ENCODE data around the gene GUSB. TPM values are rescaled to one million over a fixed set of nuclear protein-coding genes. Genes with fewer than 3 reads are reported as not detected.
A peak's percentile ranks its signal among the peaks of the same experiment; 100 is the strongest.

GUSB gene
- total and polyA plus RNA-seq, 9 of the 15 experiments (the other 6 are each of a cell fraction or from before 2014, with no cell fraction given) = 22.7 to 102 (median 60.1) TPM

GRCh38 chr7:66016131-66016461 is 34.1 kb upstream of the GUSB start (continued):
- TF ChIP-seq SOX6 (IDR thresholded peaks at IDR 0.05) (0 out of 2 replicates have a peak, but pooled peaks have one; percentile 12), RFX1 (IDR thresholded peaks at IDR 0.05) (peak; percentile 68), SAFB2 (IDR thresholded peaks at IDR 0.05; ENCODE audit: borderline replicate concordance, low read depth, low read length, severe bottlenecking) (no peak), ARID1B (IDR thresholded peaks at IDR 0.05) (peak; percentile 64), CBFA2T3 (IDR thresholded peaks at IDR 0.05) (peak; percentile 42), ATF3 (IDR thresholded peaks at IDR 0.05) (peak; percentile 73), ATF3 (CRISPR knock-in tag; conservative IDR thresholded peaks at IDR 0.05) (no peak)

- Histone ChIP-seq H3K4me1 (replicated peaks in 1 of 2; ENCODE audit: control insufficient read depth in 2 of 2, insufficient read depth in 2 of 2, low read length in 2 of 2) (peaks cover 0 to 6% of the 10 kb centered on the region in 2 experiments; a peak in 1 of 5 replicates), H3K27me3 (ENCODE audit: control insufficient read depth in 2 of 2, insufficient read depth in 2 of 2, low read length in 2 of 2) (peaks cover 9 to 11% of the 10 kb centered on the region in 2 experiments; a peak in 3 of 5 replicates), H2AFZ (ENCODE audit: low read depth, low read length) (no peak overlapping the region), H3K79me2 (ENCODE audit: control insufficient read depth, insufficient read depth, low read length) (no peaks in the 10 kb centered on the region), H3K9me3 (replicated peaks; ENCODE audit: control insufficient read depth, insufficient read depth, low read depth, low read length) (no peaks in the 10 kb centered on the region), H3K4me2 (ENCODE audit: insufficient read depth, low read length) (no peak overlapping the region), H4K20me1 (replicated peaks; ENCODE audit: control insufficient read depth, insufficient read depth, low read length) (no peaks in the 10 kb centered on the region), H3K9me1 (ENCODE audit: control insufficient read depth, insufficient read depth, low read length) (no peaks in the 10 kb centered on the region), H3K27ac (ENCODE audit: extremely low read depth, low read depth, low read length) (no peak overlapping the region), H3K4me3 (no peak overlapping the region), H3K9ac (ENCODE audit: insufficient read depth in 1 of 2, low read depth in 2 of 2, low read length in 2 of 2) (no peak overlapping the region), H3K36me3 (ENCODE audit: control insufficient read depth, insufficient read depth, low read length) (no peaks in the 10 kb centered on the region)
- DNase-seq (ENCODE audit: extremely low read depth in 1 of 4, low spot score in 3 of 4) (no peak), ATAC-seq (no peak), FAIRE-seq (no peak)
- in situ Hi-C loops (cut with MboI) (no loop called here), intact Hi-C loops (cut with micrococcal nuclease) (no loop called here)
- TF ChIP-seq ESRRA (IDR thresholded peaks at IDR 0.05; ENCODE audit: borderline replicate concordance, low read depth) (no peak), MECOM (CRISPR knock-in tag; IDR thresholded peaks at IDR 0.05) (no peak), ZNF830 (CRISPR knock-in tag; IDR thresholded peaks at IDR 0.05) (no peak), RCOR1 (IDR thresholded peaks at IDR 0.05; ENCODE audit: borderline replicate concordance in 1 of 2, low read depth in 2 of 2, low read length in 2 of 2) (no peak), BRF1 (IDR thresholded peaks at IDR 0.05; ENCODE audit: borderline replicate concordance, extremely low read depth, insufficient read length) (no peak), ARID1B (IDR thresholded peaks at IDR 0.05) (no peak)
- no TSS peak for BruUV-seq (replicated peaks)
- 6% methylated on average over 8 of the region's 8 CpGs for WGBS (ENCODE audit: insufficient coverage, low coverage, missing lambda C conversion rate)
- ChIA-PET POLR2A (interaction anchor here (1.2 kb wide), 1 partner anchor 7 kb away, joined by 4 read pairs; no protein-coding TSS in a partner anchor), CTCF (ENCODE audit: low intra/inter-chr PET ratio) (no interaction called here)
Observed at GRCh38 chr7:66015440-66016130, 33.6 kb upstream of the GUSB start.

Data from K562 (cell line).